HepG2 (cell line): ENCODE data around the gene R3HDM4. TPM values are rescaled to one million over a fixed set of nuclear protein-coding genes. Genes with fewer than 3 reads are reported as not detected.

Experiments
- ATAD3A ChIP-seq: sonication (generic); formaldehyde crosslinking; IDR thresholded peaks from 2 replicates; pipeline ENCODE4 v1.4.0; 2020; ENCODE audit warnings: missing genetic modification reagents
- CREB3 ChIP-seq: sonication (generic); formaldehyde crosslinking; IDR thresholded peaks from 2 replicates; pipeline ENCODE4 v1.5.0; 2020; ENCODE audit warnings: missing genetic modification reagents
- HDAC1 ChIP-seq: sonication (generic); formaldehyde crosslinking; IDR thresholded peaks from 2 replicates; pipeline ENCODE4 v1.5.1; 2020; ENCODE audit warnings: mild to moderate bottlenecking, missing genetic modification reagents
- MAX ChIP-seq: IDR thresholded peaks from 2 replicates; pipeline ENCODE4 v1.6.1; 2012; ENCODE audit warnings: inconsistent platforms
- MTF2 ChIP-seq: sonication (generic); formaldehyde crosslinking; IDR thresholded peaks from 2 replicates; pipeline ENCODE4 v1.5.0; 2020; ENCODE audit warnings: missing genetic modification reagents, borderline replicate concordance
- RELA ChIP-seq: sonication (generic); formaldehyde crosslinking; IDR thresholded peaks from 2 replicates; pipeline ENCODE4 v1.4.0; 2020; ENCODE audit warnings: missing genetic modification reagents
- REST ChIP-seq, 2 experiments: IDR thresholded peaks; 2 replicates each; pipeline ENCODE4 v1.6.1; 2011 to 2012; ENCODE audit warnings: low read length in 2 of 2, borderline replicate concordance in 1 of 2, low read depth in 1 of 2, mild to moderate bottlenecking in 1 of 2, moderate library complexity in 1 of 2
- RFX3 ChIP-seq: IDR thresholded peaks from 2 replicates; pipeline ENCODE4 v1.6.1; 2016; ENCODE audit warnings: missing biosample characterization, missing genetic modification reagents
- SRSF9 ChIP-seq: fragments of 200-400 bp; formaldehyde crosslinking; IDR thresholded peaks from 2 replicates; pipeline ENCODE4 v1.6.1; 2018; ENCODE audit warnings: borderline replicate concordance, mild to moderate bottlenecking, low read depth, low read length; ENCODE audit not compliant: insufficient read depth, poor library complexity, severe bottlenecking
- TAF1 ChIP-seq: sonication (generic); formaldehyde crosslinking; IDR thresholded peaks from 2 replicates; pipeline ENCODE4 v1.4.0; 2020; ENCODE audit warnings: missing genetic modification reagents
- USF2 ChIP-seq, 2 experiments: sonication (generic) in 1 of 2; formaldehyde crosslinking in 1 of 2; IDR thresholded peaks; 2 replicates each; pipeline versions ENCODE4 v1.5.1 to v1.6.1; 2011 to 2020; ENCODE audit warnings: borderline replicate concordance in 1 of 2, low read depth in 1 of 2, low read length in 1 of 2, mild to moderate bottlenecking in 1 of 2, missing genetic modification reagents in 1 of 2, moderate library complexity in 1 of 2
- ZBTB7A ChIP-seq: sonication (generic); formaldehyde crosslinking; IDR thresholded peaks from 2 replicates; pipeline ENCODE4 v1.8.0; 2022; ENCODE audit warnings: mild to moderate bottlenecking, missing genetic modification reagents
- ZNF18 ChIP-seq: sonication (generic); formaldehyde crosslinking; IDR thresholded peaks from 2 replicates; pipeline ENCODE4 v1.8.0; 2022; ENCODE audit warnings: mild to moderate bottlenecking, missing genetic modification reagents; ENCODE audit not compliant: insufficient replicate concordance
- ZNF747 ChIP-seq: sonication (generic); formaldehyde crosslinking; IDR thresholded peaks from 2 replicates; pipeline ENCODE4 v1.8.1; 2023; ENCODE audit warnings: missing genetic modification reagents, mild to moderate bottlenecking, borderline replicate concordance
- ZNF800 ChIP-seq: sonication (generic); formaldehyde crosslinking; IDR thresholded peaks from 2 replicates; pipeline ENCODE4 v1.4.0; 2020; ENCODE audit warnings: missing genetic modification reagents
- ZSCAN29 ChIP-seq: sonication (generic); formaldehyde crosslinking; conservative IDR thresholded peaks from 2 replicates; pipeline ENCODE4 v1.4.0; 2020; ENCODE audit warnings: mild to moderate bottlenecking, missing genetic modification reagents
- ZZZ3 ChIP-seq: sonication (generic); formaldehyde crosslinking; IDR thresholded peaks from 2 replicates; pipeline ENCODE4 v1.4.0; 2020; ENCODE audit warnings: missing genetic modification reagents, mild to moderate bottlenecking, borderline replicate concordance
- polyA plus RNA-seq, 8 experiments: library from polyadenylated mRNA; depleted of rRNA in 3 of 8; stranded (reverse) in 7 of 8; unstranded in 1 of 8; fragments of >200 nt; fragmentation: Illumina TruSeq in 4 of 8; extraction: Trizol in 4 of 8; gene quantifications; 2 replicates each; pipeline versions ENCODE4 v1.2.1 to v1.2.3, GENCODE V29; 2011 to 2016; ENCODE audit warnings: low read depth in 4 of 8, missing spikeins in 1 of 8, mixed read lengths in 1 of 8; ENCODE audit not compliant: insufficient read depth in 1 of 8
- total RNA-seq, 5 experiments: library from RNA; depleted of rRNA; stranded (reverse); fragments of >200 nt; fragmentation: Illumina TruSeq; extraction: Trizol; gene quantifications; 2 replicates each; pipeline ENCODE4 v1.2.3, GENCODE V29; 2016; ENCODE audit warnings: low read depth in 1 of 5

The R3HDM4 gene
- total and polyA plus RNA-seq, 2 of the 13 experiments (the other 11 are each of a cell fraction or from before 2014, with no cell fraction given), result 26.2 to 26.9 TPM

GRCh38 chr19:934865-935479, 22.0 kb upstream of the R3HDM4 start (continued):
- TF ChIP-seq CREB3 (CRISPR knock-in tag) (peak; percentile 56; the same call in 1 of the 2 replicates), ZZZ3 (CRISPR knock-in tag) (0 out of 2 replicates have a peak, but pooled peaks have one; percentile 43), ZBTB7A (CRISPR knock-in tag) (no peak), TAF1 (peak; percentile 57; the same call in 1 of the 2 replicates), ZSCAN29 (CRISPR knock-in tag) (0 out of 2 replicates have a peak, but pooled peaks have one; percentile 36), MAX (peak; percentile 99), ZNF800 (CRISPR knock-in tag) (peak; percentile 82; the same call in 1 of the 2 replicates), SRSF9 (no peak), MTF2 (CRISPR knock-in tag) (no peak), USF2 (IDR thresholded peaks at IDR 0.05; ENCODE audit: low read depth, low read length) (0 out of 2 replicates have a peak, but pooled peaks have one; percentile 18), USF2 (CRISPR knock-in tag; IDR thresholded peaks at IDR 0.05; ENCODE audit: borderline replicate concordance) (peak; percentile 54; the same call in 1 of the 2 replicates), HDAC1 (CRISPR knock-in tag) (peak; percentile 89), RFX3 (CRISPR knock-in tag) (0 out of 2 replicates have a peak, but pooled peaks have one; percentile 10), RELA (CRISPR knock-in tag) (no peak), ATAD3A (CRISPR knock-in tag) (no peak), ZNF747 (CRISPR knock-in tag) (no peak; the same call in 1 of the 2 replicates), ZNF18 (CRISPR knock-in tag) (peak; percentile 61), REST (IDR thresholded peaks at IDR 0.05; ENCODE audit: borderline replicate concordance in 1 of 2, low read depth in 1 of 2, low read length in 2 of 2) (peak in 1 of 2 experiments; percentile 52; a peak in 1 of 4 replicates)
